GM19328 (cell line): ENCODE data around the gene DPEP3.

Source experiments
- ATAC-seq: cut with Tn5 transposase; IDR thresholded peaks from one replicate; pipeline ENCODE4 v1.9.1; 2021; ENCODE audit warnings: mild to moderate bottlenecking, moderate library complexity; ENCODE audit not compliant: unreplicated experiment

The DPEP3 gene

DNA sequence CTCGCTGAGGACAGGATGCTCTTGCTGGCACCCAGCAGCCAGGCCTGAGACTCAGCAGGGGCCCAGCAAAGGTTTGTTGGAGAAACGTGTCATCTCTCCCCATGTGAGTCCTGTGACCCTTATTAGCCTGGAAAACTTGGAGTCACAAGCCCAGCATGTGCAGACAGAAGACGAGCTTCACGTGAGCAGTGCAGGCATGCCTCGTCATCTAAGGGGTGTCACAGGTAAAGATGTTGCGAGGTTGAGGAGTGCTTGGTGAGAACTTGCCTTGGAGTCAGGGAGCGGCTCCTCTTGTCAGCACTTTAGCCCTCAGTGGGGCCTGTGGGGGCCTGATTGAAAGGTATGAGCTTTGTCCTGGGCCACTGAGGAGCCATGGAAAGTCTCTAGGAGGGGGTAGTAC lies 46.5 kb downstream of the DPEP3 start:
- ATAC-seq: no peak

DNA sequence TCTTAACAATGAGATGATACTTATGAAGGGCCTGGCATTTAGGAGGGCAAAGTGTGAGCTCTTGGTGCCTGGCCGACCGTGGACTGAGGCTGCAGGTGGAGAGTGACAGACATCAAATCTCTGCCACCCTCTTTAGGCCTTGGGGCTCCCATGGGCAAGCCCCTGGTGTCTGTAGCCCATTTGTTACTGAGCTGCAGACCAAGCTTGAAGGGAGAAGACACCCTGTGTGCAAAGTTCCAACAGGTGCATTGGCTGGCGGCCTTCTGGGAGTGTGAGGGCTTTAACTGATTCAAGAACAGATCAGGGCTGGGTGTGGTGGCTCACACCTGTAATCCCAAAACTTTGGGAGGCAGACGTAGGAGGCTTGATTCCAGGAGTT lies 47.8 kb downstream of the DPEP3 start:
- no peak for ATAC-seq

DNA sequence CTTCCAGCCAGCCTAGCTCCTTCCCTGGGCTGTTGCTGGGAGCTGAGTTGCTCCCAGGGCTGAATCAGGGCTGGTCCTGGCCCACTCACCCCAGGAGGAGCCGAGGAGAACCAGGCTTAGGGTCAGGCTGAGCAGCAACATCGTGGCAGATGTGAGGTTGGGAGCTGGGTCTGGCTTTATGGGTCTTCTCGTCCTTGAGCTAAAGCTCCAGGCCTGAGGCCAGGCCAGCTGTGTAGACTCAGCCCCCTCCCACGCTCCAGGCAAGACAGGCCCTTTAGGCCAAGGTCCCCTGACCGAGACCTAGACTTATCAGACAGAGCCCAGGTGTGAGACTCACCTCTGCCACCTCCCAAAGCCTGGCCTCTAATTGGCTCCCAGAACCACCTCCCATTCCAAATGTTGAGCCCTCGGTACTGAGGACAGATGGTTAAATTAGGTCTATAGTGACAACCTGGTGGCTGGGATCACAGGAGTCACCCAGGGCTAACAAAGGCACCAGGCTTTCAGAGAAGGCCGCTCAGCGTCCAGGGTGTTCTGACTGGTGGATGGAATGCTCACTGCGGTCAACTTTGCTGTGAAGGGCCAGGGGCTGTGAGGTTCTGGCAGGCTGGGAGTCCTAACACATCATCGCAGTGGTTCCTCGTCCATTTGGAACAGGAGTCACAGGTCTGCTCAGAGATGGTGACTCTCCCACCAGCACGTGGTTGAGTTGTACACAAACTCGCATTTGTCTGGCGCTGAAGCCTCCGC lies 48.4 kb downstream of the DPEP3 start, which contains the start of gene CTRL:
CTRL (minus strand) TSS at position 151 of the 750 bp plus-strand sequence; CDS start at position 141, 10 bp downstream.
- no peak for ATAC-seq

DNA sequence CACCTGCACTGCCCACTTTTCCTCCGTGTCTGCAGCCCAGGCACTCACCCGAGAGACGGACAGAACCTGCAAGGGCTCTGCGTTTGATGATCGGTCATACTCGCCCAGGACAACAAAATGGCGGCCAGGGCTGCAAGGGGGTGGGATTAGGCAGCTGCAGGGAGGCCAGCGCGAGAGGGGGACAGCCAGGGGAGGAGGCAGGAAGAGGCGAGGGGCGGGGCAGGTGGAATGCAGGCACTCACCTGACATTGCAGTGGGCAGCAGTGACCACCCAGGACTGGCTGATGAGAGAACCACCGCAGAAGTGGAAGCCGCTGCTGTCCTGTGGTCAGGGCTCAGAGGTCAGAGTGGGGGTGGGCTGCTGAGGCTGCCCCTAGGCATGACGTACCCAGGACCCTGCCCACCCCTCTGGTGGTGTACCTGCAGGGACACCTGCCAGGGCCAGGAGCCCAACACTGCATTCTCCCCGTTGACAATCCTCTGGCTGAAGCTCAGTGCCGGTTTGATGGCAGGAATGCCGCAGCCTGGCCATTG lies 49.6 kb downstream of the DPEP3 start:
- ATAC-seq: no peak

DNA sequence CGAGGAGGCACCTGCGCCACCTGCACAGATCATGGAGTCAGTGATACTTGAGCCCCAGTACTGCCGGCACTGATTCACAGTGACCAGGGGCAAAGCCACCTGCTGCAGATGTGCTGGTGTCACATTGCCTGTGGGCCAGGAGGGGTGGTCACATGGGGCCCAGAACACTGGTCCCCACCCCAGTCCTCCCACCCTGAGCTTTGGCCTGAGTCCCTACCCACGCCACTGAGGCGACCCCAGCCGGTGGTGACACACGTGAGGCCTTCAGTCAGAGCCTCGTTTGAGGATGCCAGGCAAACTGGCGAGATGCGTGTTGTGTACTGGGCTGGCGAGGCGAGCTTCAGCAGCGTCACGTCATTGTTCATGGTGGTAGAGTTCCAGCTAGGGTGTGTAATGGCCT lies 50.1 kb downstream of the DPEP3 start:
- ATAC-seq: no peak

DNA sequence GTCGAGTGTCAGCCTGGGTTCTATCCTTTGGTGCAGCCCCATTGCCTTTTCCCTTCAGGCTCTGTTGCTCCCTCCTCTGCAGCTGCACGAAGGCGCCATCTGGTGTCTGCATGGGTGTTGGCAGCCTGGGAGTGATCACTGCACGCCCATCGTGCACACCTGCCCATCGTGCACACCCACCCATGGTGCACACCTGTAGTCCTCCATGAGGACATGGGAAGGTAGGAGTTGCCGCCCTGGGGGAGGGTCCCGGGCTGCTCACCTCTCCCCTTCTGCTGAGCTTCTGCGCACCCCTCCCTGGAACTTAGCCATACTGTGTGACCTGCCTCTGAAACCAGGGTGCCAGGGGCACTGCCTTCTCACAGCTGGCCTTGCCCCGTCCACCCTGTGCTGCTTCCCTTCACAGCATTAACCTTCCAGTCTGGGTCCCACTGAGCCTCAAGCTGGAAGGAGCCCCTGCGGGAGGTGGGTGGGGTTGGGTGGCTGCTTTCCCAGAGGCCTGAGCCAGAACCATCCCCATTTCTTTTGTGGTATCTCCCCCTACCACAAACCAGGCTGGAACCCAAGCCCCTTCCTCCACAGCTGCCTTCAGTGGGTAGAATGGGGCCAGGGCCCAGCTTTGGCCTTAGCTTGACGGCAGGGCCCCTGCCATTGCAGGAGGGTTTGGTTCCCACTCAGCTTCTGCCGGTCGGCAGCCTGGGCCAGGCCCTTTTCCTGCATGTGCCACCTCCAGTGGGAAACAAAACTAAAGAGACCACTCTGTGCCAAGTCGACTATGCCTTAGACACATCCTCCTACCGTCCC lies 51.5 kb downstream of the DPEP3 start:
- no peak for ATAC-seq

DNA sequence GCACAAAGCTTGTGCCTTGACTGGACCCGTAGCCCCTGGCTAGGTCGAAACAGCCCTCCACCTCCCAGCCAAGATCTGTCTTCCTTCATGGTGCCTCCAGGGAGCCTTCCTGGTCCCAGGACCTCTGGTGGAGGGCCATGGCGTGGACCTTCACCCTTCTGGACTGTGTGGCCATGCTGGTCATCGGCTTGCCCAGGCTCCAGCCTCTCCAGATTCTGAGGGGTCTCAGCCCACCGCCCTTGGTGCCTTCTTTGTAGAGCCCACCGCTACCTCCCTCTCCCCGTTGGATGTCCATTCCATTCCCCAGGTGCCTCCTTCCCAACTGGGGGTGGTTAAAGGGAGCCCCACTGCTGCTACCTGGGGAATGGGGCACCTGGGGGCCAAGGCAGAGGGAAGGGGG lies 52.2 kb downstream of the DPEP3 start:
- ATAC-seq: no peak

DNA sequence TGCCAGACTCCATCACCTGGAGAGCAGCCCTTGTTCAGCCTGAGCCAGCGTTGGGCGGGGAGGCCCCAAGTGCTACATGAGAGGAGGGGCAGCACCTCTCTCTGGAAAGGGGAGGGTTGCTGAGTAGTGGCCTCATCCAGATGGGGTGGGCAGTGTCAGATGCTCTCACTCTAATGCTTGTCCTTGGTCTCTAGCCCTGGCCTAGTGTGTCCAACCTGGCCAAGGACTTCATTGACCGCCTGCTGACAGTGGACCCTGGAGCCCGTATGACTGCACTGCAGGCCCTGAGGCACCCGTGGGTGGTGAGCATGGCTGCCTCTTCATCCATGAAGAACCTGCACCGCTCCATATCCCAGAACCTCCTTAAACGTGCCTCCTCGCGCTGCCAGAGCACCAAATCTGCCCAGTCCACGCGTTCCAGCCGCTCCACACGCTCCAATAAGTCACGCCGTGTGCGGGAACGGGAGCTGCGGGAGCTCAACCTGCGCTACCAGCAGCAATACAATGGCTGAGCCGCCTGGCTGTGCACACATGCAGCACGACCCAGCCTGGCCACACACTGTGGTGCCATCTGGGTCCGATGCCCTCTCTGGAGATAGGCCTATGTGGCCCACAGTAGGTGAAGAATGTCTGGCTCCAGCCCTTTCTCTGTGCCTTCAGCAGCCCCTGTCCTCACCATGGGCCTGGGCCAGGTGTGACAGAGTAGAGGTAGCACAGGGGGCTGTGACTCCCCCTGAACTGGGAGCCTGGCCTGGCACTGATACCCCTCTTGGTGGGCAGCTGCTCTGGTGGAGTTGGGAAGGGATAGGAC lies 53.0 kb downstream of the DPEP3 start:
- no peak for ATAC-seq

DNA sequence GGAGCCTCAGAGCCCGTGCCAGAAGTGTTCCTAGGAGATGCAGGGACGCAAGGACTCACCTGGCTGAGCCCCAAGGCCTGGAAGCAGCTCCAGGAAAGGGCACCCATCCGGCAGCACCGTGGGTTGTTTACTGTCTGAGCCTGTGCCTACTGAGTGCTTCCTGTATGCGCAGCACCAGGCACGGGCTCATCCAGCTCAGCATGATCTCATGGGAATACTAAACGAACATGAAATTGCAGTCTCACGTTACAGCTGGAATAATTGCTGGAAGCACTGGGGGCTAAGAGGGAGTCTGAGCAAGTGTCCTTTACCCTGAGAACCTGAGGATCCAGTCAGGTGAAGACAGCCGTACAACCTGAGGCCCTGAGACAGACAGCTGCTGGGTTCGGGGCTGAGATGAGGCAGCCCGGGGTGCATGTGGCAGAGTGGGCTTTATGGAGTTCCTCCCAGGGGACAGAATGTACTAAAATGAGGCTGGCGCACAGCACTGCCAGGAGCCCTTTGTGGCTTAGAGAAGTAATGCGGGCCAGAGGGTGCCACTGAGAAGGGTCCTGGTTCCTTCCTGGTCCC lies 54.0 kb downstream of the DPEP3 start:
- no peak for ATAC-seq
